ENCODE measurements around the gene RICTOR. TPM values are rescaled to one million over a fixed set of nuclear protein-coding genes. Genes with fewer than 3 reads are reported as not detected.

RICTOR gene
- total RNA-seq, 1 experiment from 2014 or later = 21.7 TPM

- no peaks in the 10 kb centered on the region for H3K36me3 ChIP-seq (ENCODE audit: control insufficient read depth in 1 of 2, insufficient read depth in 2 of 2, low read length in 2 of 2)
- H3K4me3 ChIP-seq (replicated peaks in 1 of 2; ENCODE audit: low read depth in 1 of 2, low read length in 2 of 2) = no peak overlapping the region
- ATAC-seq = no peak
- DNase-seq (ENCODE audit: low read depth, low spot score) = no peak
- ChIA-PET CTCF (no interaction called here), RAD21 (ENCODE audit: low non-redundant PET in 1 of 2, low total read pairs in 2 of 2, uncharacterized antibody in 2 of 2, unreplicated experiment in 2 of 2) (no interaction called here), POLR2A (no interaction called here)
- H3K4me2 ChIP-seq (ENCODE audit: low read length) = no peak overlapping the region
- BruUV-seq (replicated peaks) = no TSS peak
- H4K20me1 ChIP-seq (ENCODE audit: insufficient read depth) = no peaks in the 10 kb centered on the region
- intact Hi-C loops (cut with micrococcal nuclease) = no loop called here
- no peak overlapping the region for H3K9ac ChIP-seq (ENCODE audit: low read length)
- no peaks in the 10 kb centered on the region for H3K27me3 ChIP-seq (ENCODE audit: insufficient read depth, low read length)
- peaks cover 21% of the 10 kb centered on the region; the same call in 1 of the 2 replicates for H3K79me2 ChIP-seq (ENCODE audit: insufficient read depth, low read length)
- no peaks in the 10 kb centered on the region for H3K9me2 ChIP-seq (ENCODE audit: insufficient read depth)
- no peak for TF ChIP-seq TCF7L2 (IDR thresholded peaks at IDR 0.05; ENCODE audit: borderline replicate concordance, extremely low read depth, insufficient read depth, insufficient read length)
- no peak for TF ChIP-seq POLR2A (IDR thresholded peaks at IDR 0.05; ENCODE audit: borderline replicate concordance, extremely low read depth, insufficient read depth, insufficient read length)
- no peak for TF ChIP-seq ATF3 (IDR thresholded peaks at IDR 0.05)
- no peak for TF ChIP-seq SP1 (IDR thresholded peaks at IDR 0.05; ENCODE audit: low read depth)
- no peak for TF ChIP-seq POLR2AphosphoS5 (IDR thresholded peaks at IDR 0.05; ENCODE audit: low read depth, low read length)
- no peak for TF ChIP-seq JUND (IDR thresholded peaks at IDR 0.05)
- TF ChIP-seq EZH2 (IDR thresholded peaks at IDR 0.05) = no peak
- TF ChIP-seq EZH2phosphoT487 (IDR thresholded peaks at IDR 0.05; ENCODE audit: borderline replicate concordance) = no peak
- TF ChIP-seq ZFX (IDR thresholded peaks at IDR 0.05) = no peak
- no peak for TF ChIP-seq MAX (IDR thresholded peaks at IDR 0.05)
- TF ChIP-seq CBX3 (IDR thresholded peaks at IDR 0.05; ENCODE audit: low read depth) = no peak
- no peak for TF ChIP-seq REST (IDR thresholded peaks at IDR 0.05; ENCODE audit: low read depth)
- no peak for TF ChIP-seq SIN3A (IDR thresholded peaks at IDR 0.05; ENCODE audit: low read depth)
- TF ChIP-seq ZBTB33 (IDR thresholded peaks at IDR 0.05; ENCODE audit: extremely low read depth, insufficient replicate concordance, low read length) = no peak
- no peak for TF ChIP-seq CEBPB (IDR thresholded peaks at IDR 0.05; ENCODE audit: low read depth)
- no peak for TF ChIP-seq ZNF274 (IDR thresholded peaks at IDR 0.05; ENCODE audit: low read depth, low read length)
- TF ChIP-seq FOSL1 (IDR thresholded peaks at IDR 0.05; ENCODE audit: low read depth) = no peak
- TF ChIP-seq EGR1 (IDR thresholded peaks at IDR 0.05; ENCODE audit: low read depth) = no peak
- no peak for TF ChIP-seq ELF1 (IDR thresholded peaks at IDR 0.05; ENCODE audit: borderline replicate concordance, low read depth)
- no peak overlapping the region for H3K27ac ChIP-seq (ENCODE audit: low read depth, low read length)
- no peak overlapping the region for H2AFZ ChIP-seq (ENCODE audit: low read depth, low read length, poor library complexity, severe bottlenecking)
- H3K4me1 ChIP-seq (ENCODE audit: control insufficient read depth in 1 of 2, insufficient read depth in 2 of 2, low read length in 2 of 2) = peaks cover 0 to 20% of the 10 kb centered on the region in 2 experiments; a peak in 2 of 4 replicates
- no peaks in the 10 kb centered on the region for H3K9me3 ChIP-seq (ENCODE audit: control insufficient read depth in 1 of 2, insufficient read depth in 1 of 2, low read depth in 1 of 2, low read length in 2 of 2)
Observed at GRCh38 chr5:39020458-39020857, 53.7 kb downstream of the RICTOR start.
